Osteoblast (primary cell): ENCODE results near the gene ZNF790. TPM values are rescaled to one million over a fixed set of nuclear protein-coding genes. Genes with fewer than 3 reads are reported as not detected.
A peak's percentile ranks its signal among the peaks of the same experiment; 100 is the strongest.

Experiments
- DNase-seq: peaks from one replicate; pipeline ENCODE4 v3.0.0; 2011; ENCODE audit warnings: low spot score, mixed read lengths; ENCODE audit not compliant: insufficient read length; ENCODE audit errors: missing footprints
- H2AFZ ChIP-seq: 2 replicates; pipeline ENCODE4 v1.6.0; 2011; ENCODE audit warnings: mild to moderate bottlenecking, low read length
- H3K27ac ChIP-seq: 2 replicates; pipeline ENCODE4 v1.5.1; 2011; ENCODE audit warnings: mild to moderate bottlenecking, low read depth, low read length, moderate library complexity
- H3K27me3 ChIP-seq: 2 replicates; pipeline ENCODE4 v1.6.0; 2012; ENCODE audit warnings: mild to moderate bottlenecking, control low read depth, inconsistent platforms, low read length, moderate library complexity; ENCODE audit not compliant: insufficient read depth
- H3K36me3 ChIP-seq: 2 replicates; pipeline ENCODE4 v1.5.1; 2011; ENCODE audit warnings: mild to moderate bottlenecking, low read length, control low read depth, moderate library complexity; ENCODE audit not compliant: insufficient read depth
- H3K4me1 ChIP-seq: 2 replicates; pipeline ENCODE4 v1.5.1; 2011; ENCODE audit warnings: mild to moderate bottlenecking, low read length, control low read depth, moderate library complexity; ENCODE audit not compliant: insufficient read depth
- H3K4me2 ChIP-seq: 2 replicates; pipeline ENCODE4 v1.6.0; 2011; ENCODE audit warnings: mild to moderate bottlenecking, low read length; ENCODE audit not compliant: insufficient read depth
- H3K4me3 ChIP-seq: fragments of 200-600 bp; sonication (generic); 3 replicates; pipeline ENCODE4 v1.5.1; 2012; ENCODE audit warnings: mild to moderate bottlenecking, low read length, inconsistent platforms; ENCODE audit not compliant: insufficient read depth
- H3K79me2 ChIP-seq: 2 replicates; pipeline ENCODE4 v1.6.0; 2012; ENCODE audit warnings: mild to moderate bottlenecking, low read length, control low read depth, inconsistent platforms; ENCODE audit not compliant: insufficient read depth
- H3K9me3 ChIP-seq: 2 replicates; pipeline ENCODE4 v1.5.1; 2011; ENCODE audit warnings: low read depth, low read length, control low read depth
- H4K20me1 ChIP-seq: 2 replicates; pipeline ENCODE4 v1.6.0; 2012; ENCODE audit warnings: mild to moderate bottlenecking, low read length, control low read depth; ENCODE audit not compliant: insufficient read depth
- total RNA-seq: library from RNA; depleted of rRNA; stranded (reverse); fragments of >200 nt; gene quantifications from 2 replicates; pipeline ENCODE4 v1.2.3, GENCODE V29; 2012
- TF ChIP-seq, protein P1 (sequence below): IDR thresholded peaks from 2 replicates; pipeline ENCODE4 v1.5.1; 2011; ENCODE audit warnings: mild to moderate bottlenecking, low read depth, low read length, moderate library complexity; ENCODE audit errors: extremely low read depth

The ZNF790 gene
- total RNA-seq, 1 donor, result 6.9 TPM

DNA sequence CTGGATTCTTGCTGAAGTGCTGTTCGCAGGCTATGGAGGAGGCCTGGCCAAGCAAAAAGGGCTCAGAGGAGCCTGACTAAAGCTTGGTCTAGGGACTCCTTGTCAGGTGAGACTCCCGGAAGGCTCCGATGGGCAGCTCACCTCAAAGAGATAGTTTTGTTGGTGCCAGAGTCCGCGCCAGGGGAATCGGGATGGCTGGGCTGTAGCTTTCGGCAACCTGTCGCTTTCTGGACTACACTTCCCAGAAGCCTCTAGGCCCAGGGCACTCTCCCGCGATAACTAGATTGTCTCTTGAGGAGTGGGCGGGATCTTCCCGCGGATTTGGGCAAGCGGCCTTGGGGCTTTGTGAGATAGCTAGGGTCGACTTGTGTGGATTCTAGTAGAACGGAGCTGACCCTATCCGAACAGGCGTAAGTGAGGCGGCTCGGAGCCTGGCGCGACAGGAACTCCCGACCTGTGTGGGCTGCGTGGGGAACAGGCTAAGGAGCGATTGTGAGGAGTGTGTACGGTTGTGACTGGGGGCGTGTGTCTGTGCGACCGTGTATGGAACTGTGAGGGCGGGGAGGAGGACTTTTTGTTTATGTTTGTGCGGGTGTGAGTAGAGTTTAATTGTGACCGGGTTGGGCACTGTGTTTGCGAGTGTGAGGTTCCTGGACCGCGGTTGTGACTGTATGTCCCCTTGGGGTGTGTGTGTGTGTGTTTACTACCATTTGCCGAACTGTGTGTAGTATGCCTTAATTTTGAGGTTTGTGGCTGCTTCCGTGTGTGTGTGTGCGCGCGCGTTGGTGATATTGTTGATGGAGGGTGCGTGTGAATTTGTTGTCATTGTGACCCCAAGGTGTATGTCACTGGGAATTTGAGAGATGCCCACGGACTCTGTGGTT lies 12.6 kb upstream of the ZNF790 start, which contains the start of gene ZNF345:
ZNF345 (plus strand) TSS at position 318 of the 884 bp plus-strand sequence. CDS start 25,955 bp downstream, outside the sequence.
- peaks cover 11% of the 10 kb centered on the region for H3K79me2 ChIP-seq
- peak within 1 kb of the TSS; percentile 99 for H3K4me3 ChIP-seq
- no peaks in the 10 kb centered on the region for H3K27me3 ChIP-seq
- DNase-seq, result peak; percentile 94
- H3K4me1 ChIP-seq, result peaks cover 9% of the 10 kb centered on the region
- H3K9me3 ChIP-seq, result no peaks in the 10 kb centered on the region
- no peaks in the 10 kb centered on the region for H3K36me3 ChIP-seq
- TF ChIP-seq, protein P1, sequence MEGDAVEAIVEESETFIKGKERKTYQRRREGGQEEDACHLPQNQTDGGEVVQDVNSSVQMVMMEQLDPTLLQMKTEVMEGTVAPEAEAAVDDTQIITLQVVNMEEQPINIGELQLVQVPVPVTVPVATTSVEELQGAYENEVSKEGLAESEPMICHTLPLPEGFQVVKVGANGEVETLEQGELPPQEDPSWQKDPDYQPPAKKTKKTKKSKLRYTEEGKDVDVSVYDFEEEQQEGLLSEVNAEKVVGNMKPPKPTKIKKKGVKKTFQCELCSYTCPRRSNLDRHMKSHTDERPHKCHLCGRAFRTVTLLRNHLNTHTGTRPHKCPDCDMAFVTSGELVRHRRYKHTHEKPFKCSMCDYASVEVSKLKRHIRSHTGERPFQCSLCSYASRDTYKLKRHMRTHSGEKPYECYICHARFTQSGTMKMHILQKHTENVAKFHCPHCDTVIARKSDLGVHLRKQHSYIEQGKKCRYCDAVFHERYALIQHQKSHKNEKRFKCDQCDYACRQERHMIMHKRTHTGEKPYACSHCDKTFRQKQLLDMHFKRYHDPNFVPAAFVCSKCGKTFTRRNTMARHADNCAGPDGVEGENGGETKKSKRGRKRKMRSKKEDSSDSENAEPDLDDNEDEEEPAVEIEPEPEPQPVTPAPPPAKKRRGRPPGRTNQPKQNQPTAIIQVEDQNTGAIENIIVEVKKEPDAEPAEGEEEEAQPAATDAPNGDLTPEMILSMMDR, result no peak
- H4K20me1 ChIP-seq, result no peaks in the 10 kb centered on the region
- H2AFZ ChIP-seq, result peak within 1 kb of the TSS; percentile 100
- H3K4me2 ChIP-seq, result peak within 1 kb of the TSS; percentile 99
- H3K27ac ChIP-seq, result peak within 1 kb of the TSS; percentile 75

DNA sequence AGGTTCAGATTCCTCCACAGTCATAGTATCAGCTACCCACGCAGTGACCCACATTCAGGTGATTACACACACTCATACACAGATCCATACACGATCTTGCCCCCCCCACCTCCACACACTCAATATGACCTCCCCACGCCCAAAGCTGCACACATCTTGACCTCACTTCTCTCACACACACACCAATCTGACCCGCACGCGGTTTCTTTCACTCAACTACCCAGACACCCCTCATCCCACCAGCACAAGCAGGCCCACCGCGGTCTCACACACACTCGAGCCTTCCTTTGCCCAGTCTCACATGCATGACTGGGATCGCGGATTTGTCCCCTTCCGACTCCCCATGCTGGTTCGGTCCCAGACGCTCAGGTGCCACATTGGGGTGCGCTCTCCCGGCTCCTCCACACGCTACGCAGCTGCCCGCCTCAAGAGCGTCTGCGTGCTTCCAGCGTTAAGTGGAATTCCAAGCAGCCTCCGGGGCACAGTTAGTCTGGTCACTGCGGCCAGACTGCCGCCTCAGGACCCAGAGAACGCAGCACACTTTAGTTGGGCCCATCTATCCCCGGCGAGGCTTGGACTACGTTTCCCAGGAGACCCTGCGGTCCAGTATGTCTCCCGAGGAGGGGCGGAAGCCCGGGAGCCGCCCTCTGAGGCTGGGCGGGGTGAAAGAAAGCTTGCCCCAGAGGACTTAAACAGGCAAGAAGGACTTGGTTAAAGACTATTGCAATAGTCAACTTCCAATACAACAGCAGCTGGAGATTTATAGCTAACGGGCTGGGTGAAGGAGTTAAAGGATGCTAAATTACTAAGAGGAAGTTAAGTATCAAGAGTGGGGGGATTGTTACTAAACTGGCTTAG lies 11.7 kb upstream of the ZNF790 start:
- Histone ChIP-seq H4K20me1 (no peaks in the 10 kb centered on the region), H3K4me2 (peak overlapping the region; percentile 99), H3K27ac (peak overlapping the region; percentile 75), H3K4me3 (peak overlapping the region; percentile 99), H2AFZ (peak overlapping the region; percentile 100), H3K79me2 (peaks cover 11% of the 10 kb centered on the region), H3K27me3 (no peaks in the 10 kb centered on the region), H3K4me1 (peaks cover 9% of the 10 kb centered on the region), H3K9me3 (no peaks in the 10 kb centered on the region), H3K36me3 (no peaks in the 10 kb centered on the region)
- peak; percentile 95 for DNase-seq
- TF ChIP-seq, protein P1, result no peak

DNA sequence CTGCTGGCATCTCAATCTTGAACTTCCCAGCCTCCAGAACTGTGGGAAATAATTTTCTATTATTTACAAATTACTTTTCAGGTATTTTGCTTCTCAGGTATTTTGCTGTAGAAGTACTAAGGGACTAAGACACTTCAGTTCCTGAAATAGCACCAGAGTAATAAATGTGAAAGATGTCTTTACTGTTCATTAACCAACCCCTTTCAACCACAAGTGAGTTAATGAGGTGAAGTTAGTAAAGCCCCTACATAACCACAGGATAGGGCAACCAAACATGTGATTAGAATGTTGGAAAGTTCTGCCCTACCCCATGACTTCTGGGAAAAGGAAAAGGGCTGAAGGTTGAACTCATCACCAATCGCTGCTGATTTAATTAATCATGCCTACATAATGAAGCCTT lies 9.8 kb upstream of the ZNF790 start:
- H4K20me1 ChIP-seq, result no peaks in the 10 kb centered on the region
- no peak overlapping the region for H2AFZ ChIP-seq
- H3K4me1 ChIP-seq, result peaks cover 9% of the 10 kb centered on the region
- no peaks in the 10 kb centered on the region for H3K36me3 ChIP-seq
- DNase-seq, result no peak
- H3K27me3 ChIP-seq, result no peaks in the 10 kb centered on the region
- no peak overlapping the region for H3K27ac ChIP-seq
- H3K4me2 ChIP-seq, result no peak overlapping the region
- H3K4me3 ChIP-seq, result no peak overlapping the region
- H3K9me3 ChIP-seq, result no peaks in the 10 kb centered on the region
- TF ChIP-seq, protein P1, result no peak
- H3K79me2 ChIP-seq, result peaks cover 11% of the 10 kb centered on the region
